ENCODE measurements around the gene TRIM67.

Gene TRIM67

GRCh38 chr1:231188072-231188471, 26.2 kb downstream of the TRIM67 start:
- no peak for DNase-seq (ENCODE audit: low read depth)
- no peak overlapping the region for H3K4me3 ChIP-seq (ENCODE audit: low read depth, low read length)
- no peak for TF ChIP-seq CTCF (IDR thresholded peaks at IDR 0.05; ENCODE audit: insufficient read depth, low read depth, low read length, missing control alignments)

- DNase-seq (ENCODE audit: low read depth) = no peak
- TF ChIP-seq CTCF (IDR thresholded peaks at IDR 0.05; ENCODE audit: insufficient read depth, low read depth, low read length, missing control alignments) = no peak
- H3K4me3 ChIP-seq (ENCODE audit: low read depth, low read length) = no peak overlapping the region
Observed at GRCh38 chr1:231188768-231189167, 26.9 kb downstream of the TRIM67 start.

GRCh38 chr1:231189683-231190270, 27.9 kb downstream of the TRIM67 start:
- H3K4me3 ChIP-seq (ENCODE audit: low read depth, low read length) = no peak overlapping the region
- TF ChIP-seq CTCF (IDR thresholded peaks at IDR 0.05; ENCODE audit: insufficient read depth, low read depth, low read length, missing control alignments) = no peak
- DNase-seq (ENCODE audit: low read depth) = no peak

GRCh38 chr1:231190456-231190855, 28.6 kb downstream of the TRIM67 start:
- no peak for DNase-seq (ENCODE audit: low read depth)
- no peak overlapping the region for H3K4me3 ChIP-seq (ENCODE audit: low read depth, low read length)
- no peak for TF ChIP-seq CTCF (IDR thresholded peaks at IDR 0.05; ENCODE audit: insufficient read depth, low read depth, low read length, missing control alignments)

- TF ChIP-seq CTCF (IDR thresholded peaks at IDR 0.05; ENCODE audit: insufficient read depth, low read depth, low read length, missing control alignments) = no peak
- no peak overlapping the region for H3K4me3 ChIP-seq (ENCODE audit: low read depth, low read length)
- DNase-seq (ENCODE audit: low read depth) = no peak
Observed at GRCh38 chr1:231192620-231193163, 30.8 kb downstream of the TRIM67 start.

GRCh38 chr1:231193710-231194340, 32.0 kb downstream of the TRIM67 start:
- TF ChIP-seq CTCF (IDR thresholded peaks at IDR 0.05; ENCODE audit: insufficient read depth, low read depth, low read length, missing control alignments) = no peak
- H3K4me3 ChIP-seq (ENCODE audit: low read depth, low read length) = no peak overlapping the region
- DNase-seq (ENCODE audit: low read depth) = no peak

Measured in GM12865 (cell line).